ENCODE results near the gene CPNE6.

DNA sequence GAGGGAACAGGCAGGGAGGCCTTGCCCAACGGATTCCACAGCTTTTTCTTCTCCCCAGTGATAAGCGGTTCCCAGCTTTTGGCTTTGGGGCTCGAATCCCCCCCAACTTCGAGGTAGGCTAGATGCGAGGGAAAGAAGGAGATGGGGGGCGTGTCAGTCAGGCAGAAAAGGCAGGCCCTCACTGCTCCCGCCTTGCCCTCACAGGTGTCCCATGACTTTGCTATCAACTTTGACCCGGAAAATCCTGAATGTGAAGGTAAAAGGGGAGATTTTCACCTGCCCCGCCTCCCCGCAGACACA lies 4.9 kb downstream of the CPNE6 start:
- no peak for TF ChIP-seq ZNF274 (IDR thresholded peaks at IDR 0.05; ENCODE audit: low read depth, low read length)
- TF ChIP-seq YY1 (IDR thresholded peaks at IDR 0.05; ENCODE audit: insufficient read depth, insufficient read length) = no peak
- no peak for TF ChIP-seq SUZ12 (IDR thresholded peaks at IDR 0.05; ENCODE audit: extremely low read depth, insufficient read depth, insufficient read length)

All from NT2/D1 (cell line).